Heart left ventricle (tissue), 13 donors: Measurements from ENCODE around the gene EML1.

Experiments
- CTCF ChIP-seq, 12 donors: fragments of 200-600 bp; sonication (generic) in 4 of 12; IDR thresholded peaks; one replicate each; pipeline versions ENCODE4 v1.5.0 to v1.8.0; 2018 to 2022; ENCODE audit warnings: antibody characterized with exemption in 12 of 12, mild to moderate bottlenecking in 5 of 12
- POLR2A ChIP-seq, 2 donors: fragments of 450-650 bp; IDR thresholded peaks; one replicate each; pipeline ENCODE4 v1.6.1; 2017; ENCODE audit warnings: antibody characterized with exemption in 2 of 2, mild to moderate bottlenecking in 2 of 2, moderate library complexity in 2 of 2
- donor health status: ischemic (EF 13 %, LVEDD 7.1; RV severe dilation, severe dysfunction).
- donor health status: DM: no; HTN: yes; CAD: no.
- donor health status: DM: no; HTN: no; CAD: no.
- donor health status: ischemic (EF 25% LVEDD 6.9; RV normal size, moderate dysfunction).
- donor health status: ischemic (EF 25% LVEDD 5.7; RV mildly dilated, moderate dysfunction).
- donor health status: ischemic (EF 35%, LVEDD 5.7; RV mildly dilated, moderate dysfunction).
- donor health status: nonischemic (EF 11% LVEDD 7.7; RV severe dilation, severe dysfunction).
- donor health status: DM: yes; HTN: yes; CAD: no.
- donor health status: PGD.
- donor health status: ischemic (EF 29% LVEDD 5.4; RV normal size, mild dysfunction).
- donor health status: nonischemic (EF 23%, LVEDD 6.1; RV moderate dilation, normal function).

GRCh38 chr14:99763527-99764221, 29.5 kb upstream of the EML1 start:
- no peak for TF ChIP-seq CTCF (IDR thresholded peaks at IDR 0.05)
- TF ChIP-seq POLR2A (IDR thresholded peaks at IDR 0.05), result no peak
